GM23338 (cell line): ENCODE results near the gene NEUROG3. TPM values are rescaled to one million over a fixed set of nuclear protein-coding genes. Genes with fewer than 3 reads are reported as not detected.

Experiments used
- ATAC-seq: fragments of 200-7000 bp; cut with Tn5 transposase; 3 replicates; pipeline ENCODE4 v1.9.1; 2020
- DNase-seq: peaks from one replicate; pipeline ENCODE4 v3.0.0-alpha.2; 2015; ENCODE audit warnings: low spot score
- H2AFZ ChIP-seq: fragments of 200-600 bp; sonication (generic); 2 replicates; pipeline ENCODE4 v1.8.0; 2016; ENCODE audit warnings: antibody characterized with exemption, mild to moderate bottlenecking, moderate library complexity
- H3F3A ChIP-seq: fragments of 200-600 bp; sonication (generic); replicated peaks from 2 replicates; pipeline ENCODE4 v1.8.0; 2017; ENCODE audit warnings: antibody characterized with exemption, mixed run types, low read depth
- H3K27ac ChIP-seq: fragments of 200-600 bp; sonication (generic); 2 replicates; pipeline ENCODE4 v1.6.1; 2016; ENCODE audit warnings: low read depth
- H3K27me3 ChIP-seq: fragments of 200-600 bp; sonication (generic); 2 replicates; pipeline ENCODE4 v1.8.0; 2016; ENCODE audit warnings: mild to moderate bottlenecking, mixed run types, moderate library complexity; ENCODE audit not compliant: insufficient read depth
- H3K36me3 ChIP-seq: fragments of 200-600 bp; sonication (generic); 2 replicates; pipeline ENCODE4 v1.8.0; 2016; ENCODE audit warnings: mild to moderate bottlenecking; ENCODE audit not compliant: insufficient read depth
- H3K4me1 ChIP-seq: fragments of 200-600 bp; sonication (generic); 2 replicates; pipeline ENCODE4 v1.8.0; 2016; ENCODE audit warnings: mild to moderate bottlenecking, moderate library complexity; ENCODE audit not compliant: insufficient read depth
- H3K4me2 ChIP-seq: fragments of 200-600 bp; sonication (generic); 2 replicates; pipeline ENCODE4 v1.7.1; 2017; ENCODE audit warnings: mixed run types
- H3K4me3 ChIP-seq: fragments of 200-600 bp; sonication (generic); 2 replicates; pipeline ENCODE4 v1.6.1; 2016; ENCODE audit warnings: mixed run types
- H3K79me2 ChIP-seq: fragments of 200-600 bp; sonication (generic); replicated peaks from 2 replicates; pipeline ENCODE4 v1.8.0; 2017; ENCODE audit warnings: mild to moderate bottlenecking; ENCODE audit not compliant: insufficient read depth
- H3K9me2 ChIP-seq: fragments of 200-600 bp; sonication (generic); 2 replicates; pipeline ENCODE4 v1.8.0; 2017; ENCODE audit not compliant: insufficient read depth
- H4K20me1 ChIP-seq: fragments of 200-600 bp; sonication (generic); replicated peaks from 2 replicates; pipeline ENCODE4 v1.8.0; 2017; ENCODE audit warnings: mild to moderate bottlenecking; ENCODE audit not compliant: insufficient read depth
- H3K27ac Mint-ChIP-seq: 2 replicates; pipeline ENCODE4 v1.8.0; 2020; ENCODE audit warnings: inconsistent platforms, mild to moderate bottlenecking, moderate library complexity, mixed read lengths
- H3K27me3 Mint-ChIP-seq: 3 replicates; pipeline ENCODE4 v1.8.0; 2022; ENCODE audit warnings: low read depth, mild to moderate bottlenecking, moderate library complexity, mixed read lengths, inconsistent platforms; ENCODE audit not compliant: insufficient read depth, poor library complexity
- H3K36me3 Mint-ChIP-seq: 3 replicates; pipeline ENCODE4 v1.8.0; 2021; ENCODE audit warnings: low read depth, mild to moderate bottlenecking, inconsistent platforms, moderate library complexity, mixed read lengths
- H3K4me1 Mint-ChIP-seq: 3 replicates; pipeline ENCODE4 v1.8.0; 2020; ENCODE audit warnings: mild to moderate bottlenecking, inconsistent platforms, mixed read lengths
- H3K4me3 Mint-ChIP-seq: 3 replicates; pipeline ENCODE4 v1.8.0; 2021; ENCODE audit warnings: moderate library complexity, mild to moderate bottlenecking, inconsistent platforms, mixed read lengths
- H3K9me3 Mint-ChIP-seq: 3 replicates; pipeline ENCODE4 v1.8.0; 2020; ENCODE audit warnings: moderate library complexity, mild to moderate bottlenecking, inconsistent platforms, mixed read lengths
- CREB1 ChIP-seq: fragments of 250-450 bp; sonication (Bioruptor Pico); IDR thresholded peaks from 2 replicates; pipeline ENCODE4 v1.5.0; 2020; ENCODE audit warnings: low read depth, mild to moderate bottlenecking, moderate library complexity
- EZH2 ChIP-seq: fragments of 200-600 bp; sonication (generic); IDR thresholded peaks from one replicate; pipeline ENCODE4 v1.8.0; 2017; ENCODE audit warnings: antibody characterized with exemption, mild to moderate bottlenecking, low read depth; ENCODE audit not compliant: unreplicated experiment
- EZH2phosphoT487 ChIP-seq: fragments of 200-600 bp; sonication (generic); IDR thresholded peaks from one replicate; pipeline ENCODE4 v1.8.1; 2018; ENCODE audit warnings: antibody characterized with exemption; ENCODE audit not compliant: unreplicated experiment
- JUNB ChIP-seq: IDR thresholded peaks from one replicate; pipeline ENCODE4 v1.6.1; 2016; ENCODE audit warnings: antibody characterized with exemption; ENCODE audit not compliant: unreplicated experiment
- NANOG ChIP-seq: IDR thresholded peaks from 2 replicates; pipeline ENCODE4 v1.6.1; 2016; ENCODE audit warnings: antibody characterized with exemption, borderline replicate concordance
- POLR2AphosphoS5 ChIP-seq: IDR thresholded peaks from 2 replicates; pipeline ENCODE4 v1.6.1; 2016; ENCODE audit warnings: antibody characterized with exemption, low read depth
- STAT1 ChIP-seq: IDR thresholded peaks from one replicate; pipeline ENCODE4 v1.6.1; 2016; ENCODE audit warnings: antibody characterized with exemption; ENCODE audit not compliant: unreplicated experiment
- ZNF114 ChIP-seq: fragments of 250-450 bp; sonication (Bioruptor Pico); IDR thresholded peaks from 2 replicates; pipeline ENCODE4 v1.5.0; 2020; ENCODE audit warnings: mild to moderate bottlenecking, moderate library complexity
- ZNF331 ChIP-seq: fragments of 250-450 bp; sonication (Bioruptor Pico); IDR thresholded peaks from 2 replicates; pipeline ENCODE4 v1.5.0; 2020; ENCODE audit warnings: low read depth, mild to moderate bottlenecking, moderate library complexity
- polyA plus RNA-seq: library from polyadenylated mRNA; unstranded; fragments of >200 nt; fragmentation: Nextera tagmentation; extraction: Ambion mirVana; gene quantifications from 2 replicates; pipeline ENCODE4 v1.2.1, GENCODE V29; 2016
- total RNA-seq: library from RNA; depleted of rRNA; stranded (reverse); fragments of >200 nt; shearing (Covaris generic); gene quantifications from 2 replicates; pipeline ENCODE4 v1.2.3, GENCODE V29; 2014
- TF ChIP-seq, protein P1 (sequence below): IDR thresholded peaks from one replicate; pipeline ENCODE4 v1.6.1; 2018; ENCODE audit warnings: antibody characterized with exemption; ENCODE audit not compliant: unreplicated experiment
- TF ChIP-seq, protein P2 (sequence below), 2 experiments: fragments of 200-600 bp in 1 of 2; sonication (generic) in 1 of 2; conservative IDR thresholded peaks; 2 replicates each; pipeline versions ENCODE4 v1.5.1 to v1.6.1; 2016 to 2017; ENCODE audit warnings: antibody characterized with exemption in 2 of 2, low read depth in 2 of 2, mild to moderate bottlenecking in 2 of 2, moderate library complexity in 1 of 2
- TF ChIP-seq, protein P3 (sequence below): fragments of 250-450 bp; sonication (Bioruptor Pico); IDR thresholded peaks from 2 replicates; pipeline ENCODE4 v1.5.0; 2020; ENCODE audit warnings: mild to moderate bottlenecking, moderate library complexity

Gene NEUROG3
- total and polyA plus RNA-seq, 2 experiments from 2014 or later = not detected

DNA sequence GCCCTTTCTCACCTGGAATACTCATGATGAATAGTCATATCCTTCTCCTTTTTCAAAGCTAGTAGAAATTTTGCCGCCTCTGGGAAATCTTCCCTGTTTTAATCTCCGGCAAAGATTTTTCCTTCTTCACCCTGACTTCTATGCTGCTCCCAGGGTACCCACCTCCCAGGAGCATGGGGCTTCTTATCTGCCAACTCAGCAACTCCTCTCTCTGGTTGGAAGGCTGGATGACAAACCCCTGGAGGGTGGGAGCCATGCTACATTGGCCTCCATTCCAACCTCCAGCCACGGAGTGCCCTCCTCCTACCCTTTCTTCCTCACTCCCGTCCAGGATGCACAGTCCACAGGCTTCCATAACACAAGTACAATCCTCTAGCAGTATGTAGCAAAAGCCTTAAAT, 19.9 kb downstream of the NEUROG3 start (continued):
- TF ChIP-seq POLR2AphosphoS5 = no peak
- TF ChIP-seq, protein P1, sequence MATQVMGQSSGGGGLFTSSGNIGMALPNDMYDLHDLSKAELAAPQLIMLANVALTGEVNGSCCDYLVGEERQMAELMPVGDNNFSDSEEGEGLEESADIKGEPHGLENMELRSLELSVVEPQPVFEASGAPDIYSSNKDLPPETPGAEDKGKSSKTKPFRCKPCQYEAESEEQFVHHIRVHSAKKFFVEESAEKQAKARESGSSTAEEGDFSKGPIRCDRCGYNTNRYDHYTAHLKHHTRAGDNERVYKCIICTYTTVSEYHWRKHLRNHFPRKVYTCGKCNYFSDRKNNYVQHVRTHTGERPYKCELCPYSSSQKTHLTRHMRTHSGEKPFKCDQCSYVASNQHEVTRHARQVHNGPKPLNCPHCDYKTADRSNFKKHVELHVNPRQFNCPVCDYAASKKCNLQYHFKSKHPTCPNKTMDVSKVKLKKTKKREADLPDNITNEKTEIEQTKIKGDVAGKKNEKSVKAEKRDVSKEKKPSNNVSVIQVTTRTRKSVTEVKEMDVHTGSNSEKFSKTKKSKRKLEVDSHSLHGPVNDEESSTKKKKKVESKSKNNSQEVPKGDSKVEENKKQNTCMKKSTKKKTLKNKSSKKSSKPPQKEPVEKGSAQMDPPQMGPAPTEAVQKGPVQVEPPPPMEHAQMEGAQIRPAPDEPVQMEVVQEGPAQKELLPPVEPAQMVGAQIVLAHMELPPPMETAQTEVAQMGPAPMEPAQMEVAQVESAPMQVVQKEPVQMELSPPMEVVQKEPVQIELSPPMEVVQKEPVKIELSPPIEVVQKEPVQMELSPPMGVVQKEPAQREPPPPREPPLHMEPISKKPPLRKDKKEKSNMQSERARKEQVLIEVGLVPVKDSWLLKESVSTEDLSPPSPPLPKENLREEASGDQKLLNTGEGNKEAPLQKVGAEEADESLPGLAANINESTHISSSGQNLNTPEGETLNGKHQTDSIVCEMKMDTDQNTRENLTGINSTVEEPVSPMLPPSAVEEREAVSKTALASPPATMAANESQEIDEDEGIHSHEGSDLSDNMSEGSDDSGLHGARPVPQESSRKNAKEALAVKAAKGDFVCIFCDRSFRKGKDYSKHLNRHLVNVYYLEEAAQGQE = no peak
- TF ChIP-seq ZNF114 (CRISPR knock-in tag) = no peak
- no peak for TF ChIP-seq EZH2
- TF ChIP-seq, protein P2, sequence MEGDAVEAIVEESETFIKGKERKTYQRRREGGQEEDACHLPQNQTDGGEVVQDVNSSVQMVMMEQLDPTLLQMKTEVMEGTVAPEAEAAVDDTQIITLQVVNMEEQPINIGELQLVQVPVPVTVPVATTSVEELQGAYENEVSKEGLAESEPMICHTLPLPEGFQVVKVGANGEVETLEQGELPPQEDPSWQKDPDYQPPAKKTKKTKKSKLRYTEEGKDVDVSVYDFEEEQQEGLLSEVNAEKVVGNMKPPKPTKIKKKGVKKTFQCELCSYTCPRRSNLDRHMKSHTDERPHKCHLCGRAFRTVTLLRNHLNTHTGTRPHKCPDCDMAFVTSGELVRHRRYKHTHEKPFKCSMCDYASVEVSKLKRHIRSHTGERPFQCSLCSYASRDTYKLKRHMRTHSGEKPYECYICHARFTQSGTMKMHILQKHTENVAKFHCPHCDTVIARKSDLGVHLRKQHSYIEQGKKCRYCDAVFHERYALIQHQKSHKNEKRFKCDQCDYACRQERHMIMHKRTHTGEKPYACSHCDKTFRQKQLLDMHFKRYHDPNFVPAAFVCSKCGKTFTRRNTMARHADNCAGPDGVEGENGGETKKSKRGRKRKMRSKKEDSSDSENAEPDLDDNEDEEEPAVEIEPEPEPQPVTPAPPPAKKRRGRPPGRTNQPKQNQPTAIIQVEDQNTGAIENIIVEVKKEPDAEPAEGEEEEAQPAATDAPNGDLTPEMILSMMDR (conservative IDR thresholded peaks at IDR 0.05; ENCODE audit: low read depth in 2 of 2) = no peak
- TF ChIP-seq EZH2phosphoT487 = no peak
- TF ChIP-seq JUNB = no peak
- TF ChIP-seq CREB1 (CRISPR knock-in tag) = no peak
- no peak for TF ChIP-seq STAT1
- TF ChIP-seq ZNF331 (CRISPR knock-in tag) = no peak
- TF ChIP-seq NANOG = no peak

DNA sequence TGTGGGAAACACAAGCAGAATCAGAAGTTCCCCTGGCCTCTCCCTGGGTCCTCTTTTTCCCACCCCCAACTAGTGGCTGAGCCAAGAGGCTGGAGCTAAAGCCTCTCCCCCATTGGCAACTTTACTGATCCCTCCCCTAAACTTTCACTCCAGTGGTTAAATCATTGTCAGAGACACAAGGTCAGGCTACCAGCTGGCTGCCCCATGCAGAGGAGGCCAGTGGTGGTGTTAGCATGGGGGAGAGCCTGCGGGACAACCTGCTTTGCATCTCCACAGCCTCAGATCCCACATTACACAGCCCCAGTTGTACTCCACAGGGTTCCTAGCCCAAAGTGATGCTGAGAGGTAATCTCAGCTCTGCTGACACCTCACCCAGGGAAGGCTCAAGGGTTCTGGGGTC, 21.0 kb downstream of the NEUROG3 start:
- Mint-ChIP-seq H3K27me3 (peaks cover 5% of the 10 kb centered on the region), H3K36me3 (peaks cover 9% of the 10 kb centered on the region; the same call in 2 of the 3 replicates), H3K4me1 (peaks cover 16% of the 10 kb centered on the region), H3K27ac (no peak overlapping the region), H3K4me3 (no peak overlapping the region), H3K9me3 (peaks cover 29% of the 10 kb centered on the region)
- Histone ChIP-seq H3K27me3 (no peaks in the 10 kb centered on the region), H3K36me3 (peaks cover 5% of the 10 kb centered on the region; the same call in 1 of the 2 replicates), H3K4me2 (no peak overlapping the region), H3K79me2 (no peaks in the 10 kb centered on the region), H3K9me2 (no peaks in the 10 kb centered on the region; the same call in 1 of the 2 replicates), H3K27ac (no peak overlapping the region), H3K4me1 (no peaks in the 10 kb centered on the region), H3K4me3 (no peak overlapping the region), H2AFZ (no peak overlapping the region), H4K20me1 (no peaks in the 10 kb centered on the region), H3F3A (no peaks in the 10 kb centered on the region)
- DNase-seq = no peak
- peak; percentile 85 for ATAC-seq
- TF ChIP-seq ZNF114 (CRISPR knock-in tag) = no peak
- TF ChIP-seq, protein P3, sequence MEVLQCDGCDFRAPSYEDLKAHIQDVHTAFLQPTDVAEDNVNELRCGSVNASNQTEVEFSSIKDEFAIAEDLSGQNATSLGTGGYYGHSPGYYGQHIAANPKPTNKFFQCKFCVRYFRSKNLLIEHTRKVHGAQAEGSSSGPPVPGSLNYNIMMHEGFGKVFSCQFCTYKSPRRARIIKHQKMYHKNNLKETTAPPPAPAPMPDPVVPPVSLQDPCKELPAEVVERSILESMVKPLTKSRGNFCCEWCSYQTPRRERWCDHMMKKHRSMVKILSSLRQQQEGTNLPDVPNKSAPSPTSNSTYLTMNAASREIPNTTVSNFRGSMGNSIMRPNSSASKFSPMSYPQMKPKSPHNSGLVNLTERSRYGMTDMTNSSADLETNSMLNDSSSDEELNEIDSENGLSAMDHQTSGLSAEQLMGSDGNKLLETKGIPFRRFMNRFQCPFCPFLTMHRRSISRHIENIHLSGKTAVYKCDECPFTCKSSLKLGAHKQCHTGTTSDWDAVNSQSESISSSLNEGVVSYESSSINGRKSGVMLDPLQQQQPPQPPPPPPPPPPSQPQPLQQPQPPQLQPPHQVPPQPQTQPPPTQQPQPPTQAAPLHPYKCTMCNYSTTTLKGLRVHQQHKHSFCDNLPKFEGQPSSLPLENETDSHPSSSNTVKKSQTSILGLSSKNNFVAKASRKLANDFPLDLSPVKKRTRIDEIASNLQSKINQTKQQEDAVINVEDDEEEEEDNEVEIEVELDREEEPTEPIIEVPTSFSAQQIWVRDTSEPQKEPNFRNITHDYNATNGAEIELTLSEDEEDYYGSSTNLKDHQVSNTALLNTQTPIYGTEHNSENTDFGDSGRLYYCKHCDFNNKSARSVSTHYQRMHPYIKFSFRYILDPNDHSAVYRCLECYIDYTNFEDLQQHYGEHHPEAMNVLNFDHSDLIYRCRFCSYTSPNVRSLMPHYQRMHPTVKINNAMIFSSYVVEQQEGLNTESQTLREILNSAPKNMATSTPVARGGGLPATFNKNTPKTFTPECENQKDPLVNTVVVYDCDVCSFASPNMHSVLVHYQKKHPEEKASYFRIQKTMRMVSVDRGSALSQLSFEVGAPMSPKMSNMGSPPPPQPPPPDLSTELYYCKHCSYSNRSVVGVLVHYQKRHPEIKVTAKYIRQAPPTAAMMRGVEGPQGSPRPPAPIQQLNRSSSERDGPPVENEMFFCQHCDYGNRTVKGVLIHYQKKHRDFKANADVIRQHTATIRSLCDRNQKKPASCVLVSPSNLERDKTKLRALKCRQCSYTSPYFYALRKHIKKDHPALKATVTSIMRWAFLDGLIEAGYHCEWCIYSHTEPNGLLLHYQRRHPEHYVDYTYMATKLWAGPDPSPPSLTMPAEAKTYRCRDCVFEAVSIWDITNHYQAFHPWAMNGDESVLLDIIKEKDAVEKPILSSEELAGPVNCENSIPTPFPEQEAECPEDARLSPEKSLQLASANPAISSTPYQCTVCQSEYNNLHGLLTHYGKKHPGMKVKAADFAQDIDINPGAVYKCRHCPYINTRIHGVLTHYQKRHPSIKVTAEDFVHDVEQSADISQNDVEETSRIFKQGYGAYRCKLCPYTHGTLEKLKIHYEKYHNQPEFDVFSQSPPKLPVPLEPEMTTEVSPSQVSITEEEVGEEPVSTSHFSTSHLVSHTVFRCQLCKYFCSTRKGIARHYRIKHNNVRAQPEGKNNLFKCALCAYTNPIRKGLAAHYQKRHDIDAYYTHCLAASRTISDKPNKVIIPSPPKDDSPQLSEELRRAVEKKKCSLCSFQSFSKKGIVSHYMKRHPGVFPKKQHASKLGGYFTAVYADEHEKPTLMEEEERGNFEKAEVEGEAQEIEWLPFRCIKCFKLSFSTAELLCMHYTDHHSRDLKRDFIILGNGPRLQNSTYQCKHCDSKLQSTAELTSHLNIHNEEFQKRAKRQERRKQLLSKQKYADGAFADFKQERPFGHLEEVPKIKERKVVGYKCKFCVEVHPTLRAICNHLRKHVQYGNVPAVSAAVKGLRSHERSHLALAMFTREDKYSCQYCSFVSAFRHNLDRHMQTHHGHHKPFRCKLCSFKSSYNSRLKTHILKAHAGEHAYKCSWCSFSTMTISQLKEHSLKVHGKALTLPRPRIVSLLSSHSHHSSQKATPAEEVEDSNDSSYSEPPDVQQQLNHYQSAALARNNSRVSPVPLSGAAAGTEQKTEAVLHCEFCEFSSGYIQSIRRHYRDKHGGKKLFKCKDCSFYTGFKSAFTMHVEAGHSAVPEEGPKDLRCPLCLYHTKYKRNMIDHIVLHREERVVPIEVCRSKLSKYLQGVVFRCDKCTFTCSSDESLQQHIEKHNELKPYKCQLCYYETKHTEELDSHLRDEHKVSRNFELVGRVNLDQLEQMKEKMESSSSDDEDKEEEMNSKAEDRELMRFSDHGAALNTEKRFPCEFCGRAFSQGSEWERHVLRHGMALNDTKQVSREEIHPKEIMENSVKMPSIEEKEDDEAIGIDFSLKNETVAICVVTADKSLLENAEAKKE (CRISPR knock-in tag) = no peak
